Activated CD4-positive, CD25-positive, alpha-beta regulatory T cell treated with anti-CD3 and anti-CD28 coated beads, Interleukin-2, amount 50 U/mL, for 72 hours (primary cell): ENCODE measurements around the gene TICRR.
"Not testable (repeated sequence)": the region's sequence is repeated elsewhere in the genome, so short reads cannot be mapped to it uniquely, and the experiment has no call there.

Source experiments
- DNase-seq: peaks from one replicate; pipeline ENCODE4 v3.0.0; 2021

The TICRR gene

GRCh38 chr15:89566621-89567294 is 8.5 kb upstream of the TICRR start:
- no peak for DNase-seq

- no peak for DNase-seq
Observed at GRCh38 chr15:89569090-89569745, 6.1 kb upstream of the TICRR start.

GRCh38 chr15:89575656-89576416 is 567 bp downstream of the TICRR start:
- peak; percentile 48 for DNase-seq

- no peak for DNase-seq
Observed at GRCh38 chr15:89576417-89576773, 1.1 kb downstream of the TICRR start.

GRCh38 chr15:89577776-89578115 is 2.5 kb downstream of the TICRR start:
- no peak for DNase-seq

GRCh38 chr15:89578146-89578545 is 2.9 kb downstream of the TICRR start:
- DNase-seq: no peak

- not testable (repeated sequence) for DNase-seq
Observed at GRCh38 chr15:89580747-89581146, 5.5 kb downstream of the TICRR start.

GRCh38 chr15:89586651-89587050 is 11.4 kb downstream of the TICRR start:
- DNase-seq: no peak

- no peak for DNase-seq
Observed at GRCh38 chr15:89587955-89588354, 12.7 kb downstream of the TICRR start.

- no peak for DNase-seq
Observed at GRCh38 chr15:89591834-89592233, 16.6 kb downstream of the TICRR start.

GRCh38 chr15:89593018-89593417 is 17.7 kb downstream of the TICRR start:
- no peak for DNase-seq

GRCh38 chr15:89599021-89599420 is 23.8 kb downstream of the TICRR start:
- DNase-seq: no peak

GRCh38 chr15:89611317-89611716 is 36.0 kb downstream of the TICRR start:
- DNase-seq: no peak

- no peak for DNase-seq
Observed at GRCh38 chr15:89613031-89613430, 37.8 kb downstream of the TICRR start.

GRCh38 chr15:89614164-89614563 is 38.9 kb downstream of the TICRR start:
- no peak for DNase-seq

- DNase-seq: no peak
Observed at GRCh38 chr15:89615135-89615534, 39.9 kb downstream of the TICRR start.

- no peak for DNase-seq
Observed at GRCh38 chr15:89616228-89616627, 41.0 kb downstream of the TICRR start.

- DNase-seq: no peak
Observed at GRCh38 chr15:89621547-89621946, 46.3 kb downstream of the TICRR start.

- DNase-seq: no peak
Observed at GRCh38 chr15:89623165-89623564, 47.9 kb downstream of the TICRR start.

- no peak for DNase-seq
Observed at GRCh38 chr15:89625716-89626115, 50.4 kb downstream of the TICRR start.

GRCh38 chr15:89627256-89627970 is 52.1 kb downstream of the TICRR start:
- no peak for DNase-seq

GRCh38 chr15:89628301-89628700 is 53.0 kb downstream of the TICRR start:
- no peak for DNase-seq
